Colonic mucosa (tissue), 4 donors: ENCODE data around the gene DNAH17. TPM values are rescaled to one million over a fixed set of nuclear protein-coding genes. Genes with fewer than 3 reads are reported as not detected.

Experiments
- DNase-seq: peaks from one replicate; pipeline ENCODE4 v3.0.0-alpha.2; 2020
- H3K27ac ChIP-seq: fragments of 200-600 bp; one replicate; pipeline ENCODE4 v1.8.0; 2021
- H3K27me3 ChIP-seq: fragments of 200-600 bp; one replicate; pipeline ENCODE4 v1.8.0; 2021
- H3K36me3 ChIP-seq: fragments of 200-600 bp; one replicate; pipeline ENCODE4 v1.8.0; 2021
- H3K4me1 ChIP-seq: fragments of 200-600 bp; one replicate; pipeline ENCODE4 v1.8.0; 2021; ENCODE audit warnings: mild to moderate bottlenecking
- H3K4me3 ChIP-seq: fragments of 200-600 bp; one replicate; pipeline ENCODE4 v1.8.0; 2021
- H3K9ac ChIP-seq, 2 donors: one replicate each; pipeline ENCODE4 v1.7.0; 2013; ENCODE audit warnings: control low read depth in 2 of 2, low read depth in 2 of 2, low read length in 2 of 2
- H3K9me3 ChIP-seq: fragments of 200-600 bp; one replicate; pipeline ENCODE4 v1.8.0; 2021
- CTCF ChIP-seq: fragments of 200-600 bp; IDR thresholded peaks from one replicate; pipeline ENCODE4 v1.8.0; 2022; ENCODE audit warnings: antibody characterized with exemption, mild to moderate bottlenecking
- intact Hi-C: fragments of 100-400 bp; cut with DNase I; formaldehyde crosslinking; loops from one replicate; pipeline ENCODE4 v1.14.1; 2022
- total RNA-seq, 2 donors: library from RNA; stranded (reverse); fragmentation: NEBNext Ultra II Directional in 1 of 2; extraction: Animal tissue kit (Norgen Biotek cat#: 25700) in 1 of 2; gene quantifications; one replicate each; pipeline ENCODE4 v1.2.1, GENCODE V29; 2021
- donor health status: healthy.
- donor health status: DM: no; HTN: no; CAD: no.
- donor health status: DM: no; HTN: no; CAD: no.

Gene DNAH17
- total RNA-seq, 2 donors from 2014 or later = 0.05 to 0.19 TPM

GRCh38 chr17:78374189-78374588 is 203.0 kb downstream of the DNAH17 start:
- Histone ChIP-seq H3K9ac (no peak overlapping the region), H3K4me3 (no peak overlapping the region), H3K27me3 (no peaks in the 10 kb centered on the region), H3K9me3 (no peaks in the 10 kb centered on the region), H3K36me3 (no peaks in the 10 kb centered on the region), H3K27ac (no peak overlapping the region), H3K4me1 (peaks cover under 1% of the 10 kb centered on the region)
- no peak for DNase-seq
- no peak for TF ChIP-seq CTCF
- intact Hi-C loops = no loop called here

Other genes with a start within 250 kb of the DNAH17 start
- gene SOCS3, start 217.3 kb downstream of the DNAH17 start, total RNA-seq = 10 to 100 TPM; 19.7 to 29.4 TPM
- gene PGS1, start 198.7 kb downstream of the DNAH17 start, total RNA-seq = 10 to 100 TPM; 33.3 to 40.2 TPM
- 10 to 100 TPM; 54.6 to 68.9 TPM for gene CYTH1, start 204.9 kb upstream of the DNAH17 start, total RNA-seq